Inflammatory macrophage treated with lipopolysaccharide for 1 hour (primary cell): ENCODE measurements around the gene TRIM27.
"Not testable (repeated sequence)": the region's sequence is repeated elsewhere in the genome, so short reads cannot be mapped to it uniquely, and the experiment has no call there.

Source experiments
- DNase-seq, 2 donors: peaks; one replicate each; pipeline ENCODE4 v3.0.0-alpha.2; 2020 to 2022

The TRIM27 gene

GRCh38 chr6:28941684-28942448, 18.1 kb upstream of the TRIM27 start:
- DNase-seq, result no peak

- DNase-seq, result peak; percentile 82 to 98
Observed at GRCh38 chr6:28940858-28941683, 17.3 kb upstream of the TRIM27 start.

GRCh38 chr6:28940294-28940857, 16.6 kb upstream of the TRIM27 start:
- DNase-seq, result no peak

GRCh38 chr6:28933069-28933468, 9.3 kb upstream of the TRIM27 start:
- DNase-seq, result no peak

- DNase-seq, result no peak
Observed at GRCh38 chr6:28929887-28930620, 6.3 kb upstream of the TRIM27 start.

- DNase-seq, result not testable (repeated sequence)
Observed at GRCh38 chr6:28929339-28929738, 5.6 kb upstream of the TRIM27 start.

GRCh38 chr6:28927846-28928245, 4.1 kb upstream of the TRIM27 start:
- no peak for DNase-seq

- DNase-seq, result peak; percentile 49 to 55
Observed at GRCh38 chr6:28922821-28923317, 916 bp downstream of the TRIM27 start.

- peak in 1 of 2 donors; percentile 12 for DNase-seq
Observed at GRCh38 chr6:28922004-28922820, 1.6 kb downstream of the TRIM27 start.

- peak in 1 of 2 donors; percentile 65 for DNase-seq
Observed at GRCh38 chr6:28920281-28920680, 3.5 kb downstream of the TRIM27 start.

GRCh38 chr6:28914941-28915340, 8.8 kb downstream of the TRIM27 start:
- no peak for DNase-seq

GRCh38 chr6:28910901-28911690, 12.7 kb downstream of the TRIM27 start:
- DNase-seq, result peak; percentile 38 to 66

- peak; percentile 55 to 69 for DNase-seq
Observed at GRCh38 chr6:28907394-28907793, 16.4 kb downstream of the TRIM27 start.

GRCh38 chr6:28906669-28907068, 17.1 kb downstream of the TRIM27 start:
- DNase-seq, result peak; percentile 55 to 61

- no peak for DNase-seq
Observed at GRCh38 chr6:28903686-28904085, 20.1 kb downstream of the TRIM27 start.

- no peak for DNase-seq
Observed at GRCh38 chr6:28901831-28902230, 22.0 kb downstream of the TRIM27 start.

- peak in 1 of 2 donors; percentile 28 for DNase-seq
Observed at GRCh38 chr6:28900577-28901256, 23.1 kb downstream of the TRIM27 start.

- no peak for DNase-seq
Observed at GRCh38 chr6:28898710-28898965, 25.1 kb downstream of the TRIM27 start.

GRCh38 chr6:28897369-28897745, 26.4 kb downstream of the TRIM27 start:
- peak; percentile 44 to 52 for DNase-seq

- DNase-seq, result peak; percentile 29 to 55
Observed at GRCh38 chr6:28896505-28897368, 27.0 kb downstream of the TRIM27 start.
